Suprapubic skin (tissue), 4 donors: Measurements from ENCODE around the gene DGCR6L.
"Not testable (repeated sequence)": the region's sequence is repeated elsewhere in the genome, so short reads cannot be mapped to it uniquely, and the experiment has no call there.

ENCODE experiments used
- CTCF ChIP-seq, 2 donors: fragments of 200-600 bp in 1 of 2; fragments of 450-650 bp in 1 of 2; sonication (generic) in 1 of 2; IDR thresholded peaks; one replicate each; pipeline ENCODE4 v1.5.1; 2016 to 2019; ENCODE audit warnings: antibody characterized with exemption in 2 of 2, mild to moderate bottlenecking in 1 of 2, moderate library complexity in 1 of 2
- POLR2A ChIP-seq, 2 donors: fragments of 450-650 bp; IDR thresholded peaks; one replicate each; pipeline ENCODE4 v1.6.1; 2017; ENCODE audit warnings: antibody characterized with exemption in 2 of 2, mild to moderate bottlenecking in 2 of 2, moderate library complexity in 2 of 2
- POLR2AphosphoS5 ChIP-seq, 3 donors: sonication (generic); formaldehyde crosslinking; IDR thresholded peaks; one replicate each; pipeline ENCODE4 v1.6.1; 2017; ENCODE audit warnings: antibody characterized with exemption in 3 of 3

GRCh38 chr22:20281473-20281872 lies 38.4 kb downstream of the DGCR6L start:
- TF ChIP-seq CTCF, POLR2A, POLR2AphosphoS5 (IDR thresholded peaks at IDR 0.05): not testable (repeated sequence)
